H7 (cell line): Measurements from ENCODE around the gene PKP1. TPM values are rescaled to one million over a fixed set of nuclear protein-coding genes. Genes with fewer than 3 reads are reported as not detected.

Source experiments
- DNase-seq: peaks from one replicate; pipeline ENCODE4 v3.0.0; 2012
- H3K27me3 ChIP-seq: 2 replicates; pipeline ENCODE4 v1.6.0; 2011; ENCODE audit warnings: mild to moderate bottlenecking, low read length; ENCODE audit not compliant: control insufficient read depth, insufficient read depth
- H3K36me3 ChIP-seq: replicated peaks from 2 replicates; pipeline ENCODE4 v1.5.1; 2011; ENCODE audit warnings: low read length; ENCODE audit not compliant: control insufficient read depth, insufficient read depth
- H3K4me3 ChIP-seq: 2 replicates; pipeline ENCODE4 v1.5.1; 2011; ENCODE audit warnings: low read depth, mild to moderate bottlenecking, control low read depth, low read length, moderate library complexity; ENCODE audit not compliant: insufficient read depth
- total RNA-seq: library from RNA; depleted of rRNA; stranded (reverse); fragments of >200 nt; shearing (Covaris generic); gene quantifications from 2 replicates; pipeline ENCODE4 v1.2.3, GENCODE V29; 2014

Gene PKP1
- total RNA-seq, 1 experiment from 2014 or later, result not detected

GRCh38 chr1:201358596-201358995, 75.3 kb downstream of the PKP1 start:
- H3K27me3 ChIP-seq, result no peaks in the 10 kb centered on the region
- H3K4me3 ChIP-seq, result no peak overlapping the region
- DNase-seq, result no peak
- no peaks in the 10 kb centered on the region for H3K36me3 ChIP-seq

DNA sequence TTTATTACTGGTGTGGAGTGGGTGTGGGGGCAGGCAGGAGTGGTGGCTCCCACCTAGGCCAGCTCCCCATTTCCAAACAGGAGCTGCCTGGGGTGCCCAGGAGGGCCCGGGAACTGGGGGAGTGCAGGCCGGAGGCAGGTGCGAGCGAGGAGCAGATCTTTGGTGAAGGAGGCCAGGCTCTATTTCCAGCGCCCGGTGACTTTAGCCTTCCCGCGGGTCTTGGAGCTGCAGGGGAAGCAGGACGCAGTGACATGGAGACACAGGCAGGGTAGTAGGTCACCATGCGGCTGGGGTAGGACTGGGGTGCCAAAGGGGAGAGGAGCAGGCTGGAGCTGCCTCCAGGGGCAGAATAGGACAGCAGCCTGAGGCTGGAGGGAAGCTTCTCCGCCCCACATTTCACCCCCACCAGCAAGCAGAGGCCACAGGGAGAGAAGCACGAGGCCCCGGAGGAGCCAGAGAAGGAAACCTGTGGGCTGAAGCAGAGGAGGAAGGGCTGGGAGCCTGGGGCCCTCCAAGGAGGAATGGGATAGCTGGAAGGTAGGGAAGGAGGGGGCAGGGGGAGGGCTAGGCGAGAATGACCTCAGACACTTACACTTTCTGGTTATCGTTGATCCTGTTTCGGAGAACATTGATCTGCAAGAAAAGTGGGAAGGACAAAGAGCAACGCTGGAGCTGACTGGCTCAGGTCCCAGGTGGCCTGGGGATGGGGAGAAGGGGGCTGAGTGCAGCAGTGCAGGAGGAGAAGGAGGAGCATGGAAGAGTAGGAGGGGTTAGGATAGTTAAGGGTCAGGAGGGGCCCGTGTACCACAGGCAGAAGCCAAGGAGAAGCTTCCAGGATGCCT, 75.9 kb downstream of the PKP1 start:
- Histone ChIP-seq H3K36me3 (no peaks in the 10 kb centered on the region), H3K4me3 (no peak overlapping the region), H3K27me3 (no peaks in the 10 kb centered on the region)
- no peak for DNase-seq

DNA sequence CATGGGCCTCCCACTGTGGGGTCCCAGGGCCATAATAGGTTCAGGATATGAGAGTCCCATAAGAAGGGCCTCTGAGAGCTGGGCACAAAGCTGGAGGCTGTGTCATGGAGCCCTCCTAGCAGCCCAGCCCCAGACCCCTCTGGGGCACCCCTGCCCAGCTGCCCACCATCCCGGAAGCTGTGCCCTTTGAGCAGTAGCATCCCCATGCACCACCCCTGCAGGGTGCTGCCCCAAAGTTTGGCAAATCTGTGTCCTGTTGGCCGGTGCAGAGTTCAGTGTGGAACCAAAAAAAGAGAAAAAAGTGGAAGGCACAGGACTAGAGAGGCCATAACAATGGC, 76.5 kb downstream of the PKP1 start:
- DNase-seq, result no peak
- Histone ChIP-seq H3K36me3 (no peaks in the 10 kb centered on the region), H3K27me3 (no peaks in the 10 kb centered on the region), H3K4me3 (no peak overlapping the region)

GRCh38 chr1:201360486-201360885, 77.2 kb downstream of the PKP1 start:
- Histone ChIP-seq H3K36me3 (no peaks in the 10 kb centered on the region), H3K4me3 (no peak overlapping the region), H3K27me3 (no peaks in the 10 kb centered on the region)
- DNase-seq, result no peak

- Histone ChIP-seq H3K4me3 (no peak overlapping the region), H3K36me3 (no peaks in the 10 kb centered on the region), H3K27me3 (no peaks in the 10 kb centered on the region)
- DNase-seq, result no peak
Measured at GRCh38 chr1:201360901-201361651, 77.8 kb downstream of the PKP1 start.

- no peaks in the 10 kb centered on the region for H3K36me3 ChIP-seq
- DNase-seq, result peak; percentile 99
- no peaks in the 10 kb centered on the region; the same call in 1 of the 2 replicates for H3K27me3 ChIP-seq
- H3K4me3 ChIP-seq, result no peak overlapping the region
Measured at GRCh38 chr1:201361652-201362504, 78.6 kb downstream of the PKP1 start.

- Histone ChIP-seq H3K4me3 (no peak overlapping the region), H3K36me3 (no peaks in the 10 kb centered on the region)
- no peak for DNase-seq
Measured at GRCh38 chr1:201362906-201363305, 79.6 kb downstream of the PKP1 start.

GRCh38 chr1:201363467-201363866, 80.2 kb downstream of the PKP1 start:
- no peak for DNase-seq
- H3K27me3 ChIP-seq, result no peaks in the 10 kb centered on the region; the same call in 1 of the 2 replicates
- H3K4me3 ChIP-seq, result no peak overlapping the region
- no peaks in the 10 kb centered on the region for H3K36me3 ChIP-seq

More at GRCh38 chr1:201362906-201363305, 79.6 kb downstream of the PKP1 start:
- no peaks in the 10 kb centered on the region; the same call in 1 of the 2 replicates for H3K27me3 ChIP-seq

DNA sequence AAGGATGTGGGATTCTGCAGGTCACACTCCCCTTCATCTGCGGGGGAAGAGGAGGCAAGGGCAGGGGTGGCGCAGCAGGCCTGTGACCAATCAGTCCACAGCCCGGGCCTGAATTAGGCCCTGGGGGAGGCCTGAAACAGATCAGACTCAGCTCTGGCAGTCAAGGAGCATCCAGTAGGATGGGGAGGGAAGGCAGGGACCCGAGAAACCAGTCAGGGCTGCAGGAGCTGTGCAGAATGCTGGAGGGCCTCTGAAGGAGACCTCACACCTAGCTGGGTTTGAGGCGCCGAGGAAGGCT, 81.5 kb downstream of the PKP1 start:
- DNase-seq, result no peak
- Histone ChIP-seq H3K36me3 (no peaks in the 10 kb centered on the region), H3K4me3 (no peak overlapping the region), H3K27me3 (no peaks in the 10 kb centered on the region; the same call in 1 of the 2 replicates)

- Histone ChIP-seq H3K27me3 (no peaks in the 10 kb centered on the region; the same call in 1 of the 2 replicates), H3K36me3 (no peaks in the 10 kb centered on the region), H3K4me3 (no peak overlapping the region)
- no peak for DNase-seq
Measured at GRCh38 chr1:201365251-201365650, 81.9 kb downstream of the PKP1 start.

DNA sequence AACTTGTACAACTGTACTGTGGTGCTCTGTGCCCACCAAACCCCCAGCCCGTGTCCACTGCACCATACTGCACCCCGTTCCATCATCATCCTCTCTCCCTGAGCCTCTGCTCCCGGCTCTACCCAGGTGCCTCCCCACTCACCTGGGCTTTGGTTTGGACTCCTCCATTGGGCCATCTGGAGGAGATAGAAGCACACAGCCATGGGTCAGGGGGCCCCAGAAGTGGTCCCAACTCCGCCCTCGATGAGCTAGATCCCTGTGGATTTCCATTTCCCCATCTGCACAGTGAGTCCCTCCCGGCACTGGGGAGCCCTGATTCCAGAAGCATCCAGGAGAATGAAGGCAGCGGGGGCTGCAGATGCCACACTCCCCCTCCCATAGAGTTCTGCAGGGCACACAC, 83.4 kb downstream of the PKP1 start:
- no peak overlapping the region for H3K4me3 ChIP-seq
- no peak for DNase-seq
- no peaks in the 10 kb centered on the region; the same call in 1 of the 2 replicates for H3K27me3 ChIP-seq
- no peaks in the 10 kb centered on the region for H3K36me3 ChIP-seq

GRCh38 chr1:201369209-201369608, 85.9 kb downstream of the PKP1 start:
- H3K4me3 ChIP-seq, result no peak overlapping the region
- no peaks in the 10 kb centered on the region for H3K36me3 ChIP-seq
- no peak for DNase-seq

GRCh38 chr1:201370500-201370899, 87.2 kb downstream of the PKP1 start:
- H3K4me3 ChIP-seq, result no peak overlapping the region
- no peak for DNase-seq
- H3K27me3 ChIP-seq, result no peaks in the 10 kb centered on the region; the same call in 1 of the 2 replicates
- no peaks in the 10 kb centered on the region for H3K36me3 ChIP-seq

More at GRCh38 chr1:201369209-201369608, 85.9 kb downstream of the PKP1 start:
- H3K27me3 ChIP-seq, result no peaks in the 10 kb centered on the region; the same call in 1 of the 2 replicates

- Histone ChIP-seq H3K27me3 (no peaks in the 10 kb centered on the region; the same call in 1 of the 2 replicates), H3K36me3 (no peaks in the 10 kb centered on the region), H3K4me3 (no peak overlapping the region)
- DNase-seq, result no peak
Measured at GRCh38 chr1:201371276-201371675, 88.0 kb downstream of the PKP1 start.
